GM18520 (cell line): ENCODE data around the gene HOXD13.

ENCODE experiments used
- ATAC-seq: cut with Tn5 transposase; IDR thresholded peaks from one replicate; pipeline ENCODE4 v1.9.1; 2021; ENCODE audit not compliant: unreplicated experiment

Gene HOXD13

GRCh38 chr2:176118601-176119339 lies 26.2 kb downstream of the HOXD13 start:
- ATAC-seq: no peak

GRCh38 chr2:176120364-176121189 lies 28.1 kb downstream of the HOXD13 start:
- no peak for ATAC-seq

GRCh38 chr2:176121190-176122051 lies 28.9 kb downstream of the HOXD13 start:
- no peak for ATAC-seq

GRCh38 chr2:176122052-176122682 lies 29.6 kb downstream of the HOXD13 start:
- no peak for ATAC-seq

- no peak for ATAC-seq
These were observed 30.3 kb downstream of the HOXD13 start, which contains the start of gene HOXD9 for GRCh38 chr2:176122683-176123410. HOXD9 (plus strand) TSS chr2:176122719; CDS start chr2:176122769, 50 bp downstream.

- no peak for ATAC-seq
These were observed 31.0 kb downstream of the HOXD13 start for GRCh38 chr2:176123411-176124109.

GRCh38 chr2:176124110-176124946 lies 31.8 kb downstream of the HOXD13 start:
- ATAC-seq: no peak

- no peak for ATAC-seq
These were observed 32.6 kb downstream of the HOXD13 start for GRCh38 chr2:176124947-176125771.

- no peak for ATAC-seq
These were observed 33.2 kb downstream of the HOXD13 start for GRCh38 chr2:176125772-176126054.

GRCh38 chr2:176126929-176127773 lies 34.6 kb downstream of the HOXD13 start:
- ATAC-seq: no peak

- no peak for ATAC-seq
These were observed 35.2 kb downstream of the HOXD13 start for GRCh38 chr2:176127774-176128072.

- ATAC-seq: no peak
These were observed 35.9 kb downstream of the HOXD13 start for GRCh38 chr2:176128172-176128981.

GRCh38 chr2:176128982-176129796 lies 36.7 kb downstream of the HOXD13 start, which contains the start of gene HOXD8:
HOXD8 (plus strand) TSS chr2:176129705; CDS start chr2:176130367, 662 bp downstream.
- ATAC-seq: no peak

GRCh38 chr2:176129813-176130146 lies 37.3 kb downstream of the HOXD13 start:
- ATAC-seq: no peak

GRCh38 chr2:176130147-176130956 lies 37.8 kb downstream of the HOXD13 start:
- no peak for ATAC-seq
